SU-DHL-6 (cell line): Measurements from ENCODE around the gene RRBP1.

Source experiments
- CTCF ChIP-seq: fragments of 200-600 bp; sonication (generic); IDR thresholded peaks from one replicate; pipeline ENCODE4 v1.5.1; 2017; ENCODE audit warnings: antibody characterized with exemption, mild to moderate bottlenecking, low read length, moderate library complexity; ENCODE audit not compliant: insufficient read depth, poor library complexity, severe bottlenecking
- EZH2phosphoT487 ChIP-seq: fragments of 200-600 bp; sonication (generic), shearing (Covaris generic); conservative IDR thresholded peaks from 2 replicates; pipeline ENCODE4 v1.6.1; 2018; ENCODE audit warnings: mild to moderate bottlenecking, antibody characterized with exemption, low read length, moderate library complexity, mixed read lengths

DNA sequence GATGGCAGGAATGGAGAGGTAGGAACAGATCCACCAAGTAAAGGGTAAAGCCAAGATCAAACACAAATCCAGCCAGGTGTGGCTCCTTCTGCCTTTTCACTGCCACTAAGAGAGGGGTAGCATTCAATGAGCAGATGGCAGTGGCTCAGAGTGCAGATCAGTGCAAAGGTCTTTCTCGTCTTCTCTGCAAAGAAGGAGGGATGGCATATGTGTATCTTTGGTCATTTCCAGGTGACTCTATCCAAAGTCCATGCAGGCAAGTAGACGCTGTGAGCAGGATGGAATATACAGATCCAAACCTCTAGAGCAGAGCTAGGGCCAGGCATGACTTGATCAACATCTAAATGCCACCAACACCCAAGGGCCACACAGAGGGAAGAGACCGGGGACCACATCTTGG is 24.6 kb upstream of the RRBP1 start:
- no peak for TF ChIP-seq CTCF
- no peak for TF ChIP-seq EZH2phosphoT487
